NCI-H2227 (cell line): ENCODE data around the gene NLRC3.

Source experiments
- DNase-seq: peaks from one replicate; lab custom pipeline; 2025; ENCODE audit not compliant: unreplicated experiment; lab: John Stamatoyannopoulos, UW

Gene NLRC3

GRCh38 chr16:3599121-3599520 lies 21.9 kb upstream of the NLRC3 start:
- no peak for DNase-seq

DNA sequence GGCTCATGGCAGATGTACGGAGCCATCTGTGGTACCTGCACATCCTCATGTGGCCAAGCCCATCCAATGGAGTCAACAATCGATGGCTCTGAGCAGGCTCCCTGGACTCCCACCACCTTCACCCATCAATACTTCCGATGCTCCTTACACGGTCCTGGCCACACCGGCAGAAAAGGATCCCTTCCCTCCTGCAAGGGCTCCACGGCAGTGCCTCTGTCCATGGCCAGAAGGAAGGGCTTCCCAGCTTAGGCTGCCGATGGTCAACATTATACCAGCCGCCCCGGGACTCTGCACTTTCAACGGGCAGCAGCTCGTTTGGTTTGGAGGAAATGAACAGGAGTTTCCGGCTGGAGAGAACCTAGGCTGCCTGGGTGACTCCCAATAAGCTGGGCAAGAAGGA lies 21.0 kb upstream of the NLRC3 start:
- DNase-seq, result no peak

- no peak for DNase-seq
Observed at GRCh38 chr16:3597676-3598075, 20.5 kb upstream of the NLRC3 start.

- DNase-seq, result no peak
Observed at GRCh38 chr16:3597226-3597625, 20.0 kb upstream of the NLRC3 start.

DNA sequence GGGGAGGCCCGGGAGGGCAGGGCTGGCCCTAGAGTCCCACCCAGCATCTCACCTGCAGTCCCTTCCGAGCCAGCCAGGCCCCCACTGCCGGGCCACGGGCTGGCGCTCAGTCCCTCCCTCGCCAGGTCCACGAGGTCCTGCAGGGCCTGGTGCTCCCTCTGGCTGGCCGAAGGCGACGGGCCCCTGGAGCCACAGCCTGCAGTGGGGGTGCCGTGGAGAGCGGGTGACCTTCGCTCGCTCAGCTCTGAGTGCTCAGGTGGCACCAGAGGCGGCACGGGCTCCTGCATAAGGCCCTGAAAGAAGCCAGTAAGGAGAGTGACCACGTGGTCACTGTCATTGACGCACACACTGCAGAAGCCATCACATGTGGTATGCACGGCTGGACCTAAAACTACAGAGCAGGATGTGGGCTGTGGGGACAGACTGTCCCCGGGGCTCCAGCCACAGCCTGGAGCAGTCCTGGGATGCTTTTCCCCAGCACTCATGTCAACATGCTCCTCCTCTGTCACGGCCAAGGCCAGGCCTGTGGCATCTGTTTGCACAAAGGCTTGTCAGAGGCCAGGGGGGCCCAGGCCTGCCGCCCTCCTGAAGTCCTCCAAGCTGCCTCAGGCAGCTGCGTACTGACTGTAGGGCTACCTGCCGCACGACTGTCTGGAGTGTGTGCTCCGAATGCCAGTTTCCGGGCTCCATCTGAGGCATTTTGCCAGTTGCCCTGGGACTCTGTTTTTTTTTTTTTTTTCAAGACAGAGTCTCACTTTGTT lies 19.1 kb upstream of the NLRC3 start:
- no peak for DNase-seq

- DNase-seq, result no peak
Observed at GRCh38 chr16:3595521-3596021, 18.4 kb upstream of the NLRC3 start.

DNA sequence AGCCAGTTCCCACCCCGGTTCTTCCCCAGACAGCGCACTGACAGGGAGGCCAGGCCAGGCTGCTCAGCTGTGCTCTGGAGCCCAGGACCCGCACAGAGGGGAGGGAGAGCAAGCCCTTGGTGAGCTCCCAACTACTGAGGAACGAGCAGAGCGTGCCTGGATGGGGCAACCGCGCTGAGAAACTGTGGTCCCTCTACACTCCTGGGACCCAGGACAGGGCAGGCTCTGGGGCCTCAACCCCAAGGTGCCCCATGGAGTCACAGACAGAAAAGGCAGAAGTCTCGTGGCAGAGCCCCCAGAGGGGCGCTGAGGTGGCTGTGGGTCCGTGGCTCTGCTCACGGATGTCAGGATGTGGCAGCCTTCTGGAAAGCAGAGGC lies 17.9 kb upstream of the NLRC3 start:
- no peak for DNase-seq

DNA sequence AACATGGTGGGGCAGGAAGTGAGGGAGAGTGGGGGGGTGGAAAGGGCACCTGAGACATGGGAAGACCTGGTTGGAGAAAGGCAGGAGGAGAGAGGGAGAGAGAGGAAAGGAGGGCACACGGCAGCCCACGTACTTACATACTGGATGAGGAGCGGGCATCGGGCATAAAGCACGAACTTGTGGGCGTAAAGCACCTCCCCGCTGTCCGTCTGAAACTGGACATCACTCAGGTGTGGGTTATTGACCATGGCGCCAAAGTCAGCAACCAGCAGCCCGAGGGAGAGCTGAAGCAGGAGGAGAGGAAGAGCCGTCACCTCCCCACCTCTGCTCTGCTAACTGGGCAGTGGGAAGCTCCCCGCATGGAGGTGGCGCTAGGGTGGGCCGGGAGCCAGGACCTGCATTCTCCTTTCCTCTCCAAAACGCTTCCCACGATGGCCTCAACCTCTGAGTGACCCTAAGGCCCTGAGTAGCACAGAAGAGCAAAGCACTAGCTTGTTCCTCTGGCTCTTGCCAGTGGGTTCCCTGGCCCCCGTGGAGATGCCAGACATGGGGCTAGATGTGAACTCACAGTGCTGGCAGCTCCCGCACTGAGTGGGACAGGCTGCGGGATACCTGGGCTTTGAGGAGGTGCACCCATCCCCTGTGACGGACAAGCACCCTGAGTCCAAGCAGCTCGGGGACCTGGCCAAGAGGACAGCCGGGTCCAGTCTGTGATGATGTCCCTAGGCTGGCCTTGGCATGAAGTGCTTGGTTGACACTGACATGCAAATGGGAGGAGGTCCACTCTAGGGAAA lies 17.3 kb upstream of the NLRC3 start:
- no peak for DNase-seq

- no peak for DNase-seq
Observed at GRCh38 chr16:3592559-3592958, 15.4 kb upstream of the NLRC3 start.

- DNase-seq, result no peak
Observed at GRCh38 chr16:3591991-3592390, 14.8 kb upstream of the NLRC3 start.

GRCh38 chr16:3591436-3591803 lies 14.2 kb upstream of the NLRC3 start:
- DNase-seq, result no peak

- DNase-seq, result no peak
Observed at GRCh38 chr16:3590736-3591435, 13.7 kb upstream of the NLRC3 start.

DNA sequence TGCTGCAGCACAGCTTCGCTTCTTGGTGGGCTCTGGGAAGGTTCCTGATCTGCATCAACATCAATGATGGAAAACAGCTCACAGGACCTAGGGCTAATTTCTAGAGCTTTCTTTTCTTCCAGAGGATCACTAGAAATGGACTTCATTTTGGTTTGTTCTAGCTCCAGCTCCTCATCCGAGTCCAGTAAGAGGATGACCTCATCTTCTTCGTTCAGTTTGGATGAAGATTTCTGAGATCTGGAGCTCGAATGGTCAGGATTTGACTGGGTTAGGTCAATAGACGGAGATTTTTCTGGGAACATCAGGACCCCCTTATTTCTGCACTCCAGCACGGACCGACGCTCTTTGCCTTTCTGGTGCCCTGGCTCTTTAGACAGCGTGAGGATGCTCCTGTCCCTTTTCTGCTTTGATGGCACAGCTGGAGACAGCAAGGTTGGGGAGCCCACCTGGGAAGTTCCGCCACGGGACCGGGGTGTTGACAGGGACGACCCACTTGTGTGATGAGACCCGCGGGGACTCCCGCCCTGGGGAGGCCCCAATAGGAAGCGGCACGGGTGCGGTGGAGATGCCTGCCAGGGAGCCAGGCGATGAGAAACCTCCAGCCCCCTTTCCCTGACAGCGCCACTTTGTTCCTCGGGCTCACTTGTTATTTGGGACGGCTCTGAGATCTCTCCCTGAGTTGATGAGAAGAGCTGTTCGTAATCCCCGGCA lies 12.9 kb upstream of the NLRC3 start:
- DNase-seq, result no peak

DNA sequence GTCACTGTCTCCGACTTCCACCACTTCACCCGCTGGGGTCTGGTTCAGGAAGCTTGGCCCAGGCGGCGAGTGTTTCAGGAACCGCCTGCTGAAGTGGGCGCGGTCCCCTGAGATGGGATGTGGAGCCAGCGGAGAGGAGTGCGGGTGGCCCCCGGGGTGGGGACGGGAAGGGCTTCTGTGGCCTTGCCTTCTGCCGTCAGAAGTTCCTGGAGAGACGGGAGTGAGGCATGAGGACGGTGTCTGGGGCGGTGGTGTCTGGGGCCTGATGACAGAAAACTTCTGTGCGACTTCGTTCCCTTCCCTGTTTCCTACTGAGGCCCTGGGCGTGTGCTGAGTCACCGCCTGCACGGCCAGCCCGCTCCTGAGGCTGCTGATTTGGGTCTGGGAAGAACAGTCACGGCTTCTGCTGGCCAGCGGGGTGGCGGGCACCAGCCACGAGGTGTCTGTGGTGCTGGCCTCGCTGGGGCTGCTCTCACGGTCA lies 12.3 kb upstream of the NLRC3 start:
- DNase-seq, result no peak

GRCh38 chr16:3589001-3589400 lies 11.8 kb upstream of the NLRC3 start:
- DNase-seq, result no peak

- no peak for DNase-seq
Observed at GRCh38 chr16:3587547-3588110, 10.4 kb upstream of the NLRC3 start.

DNA sequence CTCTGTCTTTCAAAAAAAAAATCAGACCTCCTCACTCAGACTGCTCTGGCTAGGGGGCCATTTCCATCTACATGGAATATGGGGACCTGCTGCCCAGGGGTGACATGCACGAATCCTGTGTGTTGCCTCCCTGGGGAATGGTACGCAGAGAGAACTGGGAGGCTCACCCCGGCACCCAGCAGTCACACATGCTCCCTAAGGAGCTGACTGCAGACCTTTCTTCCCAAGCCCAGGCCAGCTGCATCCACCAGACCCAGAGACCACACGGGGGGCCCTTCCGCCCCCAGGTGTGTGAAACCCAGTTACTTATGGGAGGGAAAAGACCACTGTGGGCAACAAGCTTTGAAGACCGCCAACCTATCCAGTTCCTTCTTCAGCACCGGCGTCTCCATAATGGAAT lies 7.2 kb upstream of the NLRC3 start:
- no peak for DNase-seq

DNA sequence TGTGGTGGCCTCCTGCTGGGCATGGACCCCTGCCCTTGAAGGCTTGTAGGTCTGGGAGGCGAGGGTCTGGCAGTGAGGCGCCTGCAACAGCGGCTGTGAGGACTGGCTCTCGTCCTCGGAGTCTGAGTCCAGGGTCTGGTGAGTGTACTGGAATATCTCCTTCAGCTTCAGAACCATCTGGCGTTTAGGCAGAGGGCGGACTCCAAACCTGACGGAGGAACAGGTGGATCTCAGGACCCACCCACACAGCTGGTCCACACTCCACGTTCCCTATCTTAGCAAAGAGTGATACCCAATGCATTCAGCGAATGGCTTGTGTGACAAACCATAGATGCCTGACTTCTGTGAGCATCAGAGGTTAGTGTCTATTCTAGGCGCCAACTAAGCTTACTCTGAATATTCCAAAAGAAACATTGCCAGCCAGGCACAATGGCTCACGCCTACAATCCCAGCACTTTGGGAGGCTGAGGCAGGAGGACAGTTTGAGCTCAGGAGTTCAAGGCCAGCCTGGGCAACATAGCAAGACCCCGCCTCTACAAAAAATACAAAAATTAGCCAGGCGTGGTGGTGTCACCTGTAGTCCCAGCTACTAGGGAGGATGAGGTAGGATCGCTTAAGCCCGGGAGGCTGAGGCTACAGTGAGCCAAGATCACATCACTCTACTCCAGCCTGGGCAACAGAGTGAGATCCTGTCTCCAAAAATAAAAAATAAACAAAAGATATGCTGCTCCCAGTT lies 6.3 kb upstream of the NLRC3 start:
- DNase-seq, result no peak

GRCh38 chr16:3582276-3583165 lies 5.3 kb upstream of the NLRC3 start:
- no peak for DNase-seq
